K562 (cell line): ENCODE measurements around the gene TAF12. TPM values are rescaled to one million over a fixed set of nuclear protein-coding genes. Genes with fewer than 3 reads are reported as not detected.

Source experiments
- FOXA3 ChIP-seq, 2 experiments: fragments of 450-650 bp in 1 of 2; sonication (generic) in 1 of 2; formaldehyde crosslinking; IDR thresholded peaks in 1 of 2; conservative IDR thresholded peaks in 1 of 2; 2 replicates each; pipeline versions ENCODE4 v1.4.0 to v1.8.0; 2020 to 2022; ENCODE audit warnings: mild to moderate bottlenecking in 2 of 2, missing genetic modification reagents in 1 of 2
- IFI16 ChIP-seq: fragments of 250-450 bp; sonication (Bioruptor Pico); IDR thresholded peaks from 2 replicates; pipeline ENCODE4 v2.1.2; 2022; ENCODE audit warnings: mild to moderate bottlenecking, inconsistent platforms
- SP2 ChIP-seq: IDR thresholded peaks from 2 replicates; pipeline ENCODE4 v1.6.1; 2011; ENCODE audit warnings: mild to moderate bottlenecking, low read depth, low read length, moderate library complexity; ENCODE audit not compliant: poor library complexity, severe bottlenecking; ENCODE audit errors: extremely low read depth
- ZNF696 ChIP-seq: fragments of 250-450 bp; sonication (Bioruptor Pico); conservative IDR thresholded peaks from 2 replicates; pipeline ENCODE4 v1.4.0; 2020; ENCODE audit warnings: mild to moderate bottlenecking, moderate library complexity
- polyA plus RNA-seq, 8 experiments: library from polyadenylated mRNA; depleted of rRNA in 4 of 8; stranded (reverse) in 5 of 8; unstranded in 3 of 8; fragments of >200 nt; fragmentation: Nextera tagmentation in 2 of 8; fragmentation: Illumina TruSeq in 1 of 8; extraction: Ambion mirVana in 2 of 8; extraction: Trizol in 1 of 8; gene quantifications; 2 replicates each; pipeline versions ENCODE4 v1.2.1 to v1.2.3, GENCODE V29; 2011 to 2014; ENCODE audit warnings: inconsistent platforms in 1 of 8, missing spikeins in 1 of 8
- total RNA-seq, 7 experiments: library from RNA; depleted of rRNA in 6 of 7; stranded (reverse); fragments of >200 nt in 6 of 7; fragmentation: Illumina TruSeq in 2 of 7; extraction: Trizol in 2 of 7; gene quantifications; 2 replicates each; pipeline versions ENCODE4 v1.2.1 to v1.2.3, GENCODE V29; 2011 to 2021; ENCODE audit warnings: low replicate concordance in 1 of 7
- TF ChIP-seq, protein P1 (sequence below): sonication (generic); formaldehyde crosslinking; IDR thresholded peaks from 2 replicates; pipeline ENCODE4 v1.8.0; 2022; ENCODE audit warnings: mild to moderate bottlenecking, missing genetic modification reagents, borderline replicate concordance
- TF ChIP-seq, protein P2 (sequence below): IDR thresholded peaks from 2 replicates; pipeline ENCODE4 v1.6.1; 2016; ENCODE audit warnings: missing genetic modification characterization, missing compliant biosample characterization

Gene TAF12
- total and polyA plus RNA-seq, 9 of the 15 experiments (the other 6 are each of a cell fraction or from before 2014, with no cell fraction given) = 31.6 to 89.0 (median 50.5) TPM

DNA sequence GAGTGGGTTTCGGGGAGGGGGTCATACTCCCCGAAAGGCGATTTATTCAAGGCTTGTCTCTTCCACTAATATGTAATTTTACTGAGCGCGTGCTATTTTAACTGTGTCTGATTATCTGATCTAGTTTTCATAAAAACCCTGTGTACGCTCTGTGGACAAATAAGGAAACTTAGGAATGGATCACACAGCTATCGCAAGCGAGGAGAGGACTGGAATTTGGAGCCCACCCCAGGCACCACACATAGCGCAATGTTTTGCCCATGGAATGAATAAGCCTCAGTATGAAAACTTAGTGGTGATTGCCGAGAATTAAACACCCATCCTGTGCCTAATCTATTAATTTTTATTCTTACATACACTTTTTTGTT, 60.6 kb downstream of the TAF12 start (continued):
- TF ChIP-seq IFI16 (CRISPR knock-in tag) (no peak), FOXA3 (CRISPR knock-in tag; conservative IDR thresholded peaks at IDR 0.05 in 1 of 2, IDR thresholded peaks at IDR 0.05 in 1 of 2) (no peak; a peak in 1 of 4 replicates), SP2 (no peak), ZNF696 (no peak)
- TF ChIP-seq, protein P1, sequence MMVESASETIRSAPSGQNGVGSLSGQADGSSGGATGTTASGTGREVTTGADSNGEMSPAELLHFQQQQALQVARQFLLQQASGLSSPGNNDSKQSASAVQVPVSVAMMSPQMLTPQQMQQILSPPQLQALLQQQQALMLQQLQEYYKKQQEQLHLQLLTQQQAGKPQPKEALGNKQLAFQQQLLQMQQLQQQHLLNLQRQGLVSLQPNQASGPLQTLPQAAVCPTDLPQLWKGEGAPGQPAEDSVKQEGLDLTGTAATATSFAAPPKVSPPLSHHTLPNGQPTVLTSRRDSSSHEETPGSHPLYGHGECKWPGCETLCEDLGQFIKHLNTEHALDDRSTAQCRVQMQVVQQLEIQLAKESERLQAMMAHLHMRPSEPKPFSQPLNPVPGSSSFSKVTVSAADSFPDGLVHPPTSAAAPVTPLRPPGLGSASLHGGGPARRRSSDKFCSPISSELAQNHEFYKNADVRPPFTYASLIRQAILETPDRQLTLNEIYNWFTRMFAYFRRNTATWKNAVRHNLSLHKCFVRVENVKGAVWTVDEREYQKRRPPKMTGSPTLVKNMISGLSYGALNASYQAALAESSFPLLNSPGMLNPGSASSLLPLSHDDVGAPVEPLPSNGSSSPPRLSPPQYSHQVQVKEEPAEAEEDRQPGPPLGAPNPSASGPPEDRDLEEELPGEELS (CRISPR knock-in tag) = 0 out of 2 replicates have a peak, but pooled peaks have one; percentile 21
- TF ChIP-seq, protein P2, sequence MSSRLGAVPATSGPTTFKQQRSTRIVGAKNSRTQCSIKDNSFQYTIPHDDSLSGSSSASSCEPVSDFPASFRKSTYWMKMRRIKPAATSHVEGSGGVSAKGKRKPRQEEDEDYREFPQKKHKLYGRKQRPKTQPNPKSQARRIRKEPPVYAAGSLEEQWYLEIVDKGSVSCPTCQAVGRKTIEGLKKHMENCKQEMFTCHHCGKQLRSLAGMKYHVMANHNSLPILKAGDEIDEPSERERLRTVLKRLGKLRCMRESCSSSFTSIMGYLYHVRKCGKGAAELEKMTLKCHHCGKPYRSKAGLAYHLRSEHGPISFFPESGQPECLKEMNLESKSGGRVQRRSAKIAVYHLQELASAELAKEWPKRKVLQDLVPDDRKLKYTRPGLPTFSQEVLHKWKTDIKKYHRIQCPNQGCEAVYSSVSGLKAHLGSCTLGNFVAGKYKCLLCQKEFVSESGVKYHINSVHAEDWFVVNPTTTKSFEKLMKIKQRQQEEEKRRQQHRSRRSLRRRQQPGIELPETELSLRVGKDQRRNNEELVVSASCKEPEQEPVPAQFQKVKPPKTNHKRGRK (tag) = no peak
